IPS-15b (cell line): ENCODE data around the gene CATSPERD.
A peak's percentile ranks its signal among the peaks of the same experiment; 100 is the strongest.

Source experiments
- H3K27me3 ChIP-seq: one replicate; pipeline ENCODE4 v1.6.1; 2013; ENCODE audit warnings: low read length; ENCODE audit not compliant: control insufficient read depth, insufficient read depth
- H3K36me3 ChIP-seq: one replicate; pipeline ENCODE4 v1.6.1; 2013; ENCODE audit warnings: low read length; ENCODE audit not compliant: control insufficient read depth, insufficient read depth
- H3K4me1 ChIP-seq: one replicate; pipeline ENCODE4 v1.6.1; 2013; ENCODE audit warnings: mild to moderate bottlenecking, low read length; ENCODE audit not compliant: control insufficient read depth, insufficient read depth
- H3K4me3 ChIP-seq: one replicate; pipeline ENCODE4 v1.5.1; 2013; ENCODE audit warnings: low read depth, low read length
- H3K9ac ChIP-seq: one replicate; pipeline ENCODE4 v1.6.1; 2013; ENCODE audit warnings: low read depth, mild to moderate bottlenecking, low read length
- H3K9me3 ChIP-seq: one replicate; pipeline ENCODE4 v1.6.1; 2013; ENCODE audit warnings: mild to moderate bottlenecking, low read length; ENCODE audit not compliant: control insufficient read depth, insufficient read depth

CATSPERD gene

DNA sequence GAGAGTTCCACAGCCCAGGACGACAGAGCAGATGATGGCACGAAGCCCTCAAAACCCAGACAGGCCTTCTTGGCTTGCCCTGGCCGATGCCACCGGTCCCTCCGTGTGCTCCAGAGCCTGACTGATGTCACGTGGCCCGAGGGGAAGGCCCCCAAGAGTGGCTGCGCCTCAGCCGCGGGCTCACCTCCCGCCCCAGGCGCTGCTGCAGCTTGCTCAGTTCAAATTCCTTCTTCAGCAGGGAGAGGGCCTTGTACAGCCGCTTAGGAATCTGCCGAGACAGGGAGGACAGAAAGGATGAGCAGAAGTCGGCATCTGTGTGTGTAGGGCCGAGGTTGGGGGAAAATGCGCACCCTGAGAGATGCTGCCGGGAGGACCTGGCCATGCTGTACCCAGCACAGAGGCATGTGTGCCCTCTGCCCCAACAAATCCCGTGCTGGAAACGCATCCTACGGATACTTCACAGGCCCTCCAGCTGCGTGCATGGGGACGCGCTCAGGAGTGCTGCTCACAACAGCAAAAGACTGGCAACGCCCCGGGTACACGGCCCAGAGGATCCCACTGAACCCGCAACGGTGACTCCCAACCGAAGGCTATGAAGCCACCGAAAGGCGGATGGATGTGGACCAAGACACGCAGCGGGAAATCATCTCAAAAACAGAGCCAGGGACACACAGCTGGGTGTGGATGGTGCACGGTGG lies 13.4 kb upstream of the CATSPERD start:
- Histone ChIP-seq H3K9ac (no peak overlapping the region), H3K4me3 (no peak overlapping the region), H3K4me1 (no peaks in the 10 kb centered on the region), H3K27me3 (no peaks in the 10 kb centered on the region), H3K36me3 (peaks cover 67% of the 10 kb centered on the region), H3K9me3 (no peaks in the 10 kb centered on the region)

DNA sequence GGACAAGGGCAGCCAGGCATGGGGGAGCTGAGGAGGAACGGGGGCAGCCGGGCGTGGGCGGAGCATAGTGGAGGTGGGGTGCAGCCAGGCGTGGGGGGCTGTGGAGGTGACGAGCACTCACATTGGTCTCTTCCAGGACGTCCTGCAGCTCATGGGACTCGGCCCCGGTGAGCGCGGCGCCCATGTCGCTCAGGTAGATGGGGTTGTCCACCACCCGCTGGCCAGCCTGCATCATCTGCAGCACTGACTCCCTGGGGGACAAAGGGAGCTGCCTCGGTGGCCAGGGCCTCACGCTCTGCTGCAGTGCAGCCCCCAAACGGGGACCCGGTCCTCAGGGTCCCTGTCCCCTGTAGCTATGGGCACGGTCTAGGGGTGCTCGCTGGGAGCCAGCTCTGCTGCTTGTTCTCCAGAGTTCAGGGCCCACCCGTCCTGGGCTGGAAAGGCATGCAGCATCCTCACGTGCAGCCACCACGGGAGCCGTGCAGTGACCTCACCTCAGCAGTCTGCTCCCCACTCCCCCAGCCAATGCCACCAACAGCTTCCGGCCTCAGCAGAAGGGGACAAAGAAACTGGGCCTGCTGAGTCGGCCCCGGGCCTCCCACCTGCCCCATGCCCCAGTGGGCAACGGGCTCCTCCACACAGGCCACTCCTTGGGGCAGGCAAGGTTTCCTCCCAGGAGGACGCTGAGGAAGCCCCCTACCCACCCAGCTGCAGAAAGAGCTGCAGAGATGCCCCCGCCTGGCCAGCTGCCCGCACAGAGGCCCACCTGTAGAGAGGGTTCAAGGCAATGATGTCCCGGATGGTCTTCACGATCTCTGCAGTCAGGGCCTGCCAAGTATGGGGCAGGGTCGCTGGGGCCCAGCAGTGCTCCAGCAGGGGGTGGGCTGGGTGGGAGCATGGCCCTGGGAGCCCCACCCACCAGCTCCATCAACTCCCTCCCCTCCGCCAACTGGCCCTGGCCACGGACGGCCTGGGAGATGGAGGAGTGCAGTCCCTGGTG lies 12.6 kb upstream of the CATSPERD start:
- no peaks in the 10 kb centered on the region for H3K27me3 ChIP-seq
- H3K4me3 ChIP-seq = no peak overlapping the region
- no peaks in the 10 kb centered on the region for H3K4me1 ChIP-seq
- no peak overlapping the region for H3K9ac ChIP-seq
- peaks cover 75% of the 10 kb centered on the region for H3K36me3 ChIP-seq
- no peaks in the 10 kb centered on the region for H3K9me3 ChIP-seq

DNA sequence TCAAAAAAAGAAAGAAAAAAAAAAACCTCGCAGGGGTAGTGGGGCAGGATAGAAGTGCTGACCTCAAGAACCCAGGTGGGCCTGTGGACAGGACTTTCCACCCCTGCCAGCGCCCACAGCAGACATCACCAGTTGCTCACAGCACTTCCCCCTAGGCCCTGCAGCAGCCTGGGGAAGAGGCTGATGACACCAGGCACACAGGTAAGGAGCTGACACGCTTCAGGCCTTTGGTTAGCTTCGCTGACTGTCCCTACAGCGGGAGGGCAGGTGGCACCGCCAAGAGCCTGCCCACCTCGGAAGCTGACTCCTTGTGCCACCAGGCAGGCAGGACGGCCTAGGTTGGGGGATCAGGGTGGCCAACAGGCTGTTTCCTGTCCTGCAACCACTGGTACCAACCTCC lies 9.4 kb upstream of the CATSPERD start:
- Histone ChIP-seq H3K4me1 (no peaks in the 10 kb centered on the region), H3K9me3 (no peaks in the 10 kb centered on the region), H3K9ac (no peak overlapping the region), H3K4me3 (no peak overlapping the region), H3K27me3 (no peaks in the 10 kb centered on the region), H3K36me3 (peaks cover 60% of the 10 kb centered on the region)

DNA sequence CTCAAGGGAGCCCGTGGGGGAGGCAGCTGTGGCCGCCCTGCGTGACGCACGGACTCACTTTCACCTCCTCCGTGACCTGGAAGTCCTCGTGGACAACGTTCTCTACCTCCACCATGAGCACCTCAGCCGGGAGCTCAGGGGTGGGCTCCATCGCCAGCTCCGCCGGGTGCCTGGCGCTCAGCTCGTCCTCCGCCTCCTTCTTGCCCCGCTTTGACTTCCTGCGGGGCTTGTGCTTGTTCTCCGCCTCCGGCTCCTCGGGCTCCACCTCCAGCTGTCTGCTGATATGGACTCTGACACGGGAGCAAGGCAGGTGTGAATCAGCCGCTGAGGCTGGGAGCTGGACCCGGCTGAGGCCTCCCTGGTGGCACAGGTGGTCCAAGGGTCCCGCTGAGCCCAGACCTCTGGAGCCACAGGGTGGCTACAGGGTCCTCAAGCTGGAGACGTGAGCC lies 8.7 kb upstream of the CATSPERD start:
- peaks cover 55% of the 10 kb centered on the region for H3K36me3 ChIP-seq
- no peaks in the 10 kb centered on the region for H3K27me3 ChIP-seq
- H3K9ac ChIP-seq = no peak overlapping the region
- no peaks in the 10 kb centered on the region for H3K9me3 ChIP-seq
- no peak overlapping the region for H3K4me3 ChIP-seq
- H3K4me1 ChIP-seq = peaks cover 2% of the 10 kb centered on the region

DNA sequence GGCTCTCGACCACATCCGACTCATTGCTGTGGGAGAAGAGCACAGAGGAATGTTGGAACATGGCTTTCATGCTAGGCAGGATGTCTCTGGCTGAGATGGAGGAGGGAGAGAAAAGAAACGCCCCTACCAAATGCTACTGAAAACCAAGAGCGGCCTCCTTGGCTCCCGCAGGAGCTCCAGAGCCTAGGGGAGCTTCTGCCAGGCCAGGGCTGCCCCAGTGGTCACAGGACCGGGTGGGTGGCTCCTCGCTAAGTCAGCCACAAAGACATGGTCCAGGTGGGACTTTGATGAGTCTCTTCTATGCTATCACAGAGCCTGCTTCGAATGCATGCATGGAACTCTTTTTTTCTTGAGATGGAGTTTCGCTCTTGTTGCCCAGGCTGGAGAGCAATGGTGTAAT lies 7.2 kb upstream of the CATSPERD start:
- H3K9ac ChIP-seq = no peak overlapping the region
- no peak overlapping the region for H3K4me3 ChIP-seq
- no peaks in the 10 kb centered on the region for H3K9me3 ChIP-seq
- no peaks in the 10 kb centered on the region for H3K27me3 ChIP-seq
- H3K4me1 ChIP-seq = peaks cover 2% of the 10 kb centered on the region
- peaks cover 40% of the 10 kb centered on the region for H3K36me3 ChIP-seq

DNA sequence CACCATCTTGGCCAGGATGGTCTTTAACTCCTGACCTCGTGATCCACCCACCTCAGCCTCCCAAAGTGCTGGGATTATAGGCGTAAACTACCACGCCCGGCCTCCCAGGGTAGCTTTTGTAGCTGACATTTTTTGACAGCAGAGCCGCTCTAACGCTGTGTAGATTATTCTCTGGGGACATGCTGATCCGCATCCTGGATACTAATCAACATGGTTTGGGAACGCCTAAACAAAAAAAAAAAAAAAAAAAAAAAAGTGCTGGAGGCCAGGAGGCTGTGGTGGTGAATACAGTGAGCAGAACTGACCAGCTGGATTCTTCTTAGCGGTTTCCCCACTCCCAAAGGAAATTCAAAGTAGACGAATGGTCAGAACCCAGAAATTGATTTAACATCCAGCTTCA lies 5.6 kb upstream of the CATSPERD start:
- Histone ChIP-seq H3K9ac (no peak overlapping the region), H3K4me3 (no peak overlapping the region), H3K36me3 (peaks cover 40% of the 10 kb centered on the region), H3K27me3 (no peaks in the 10 kb centered on the region), H3K9me3 (no peaks in the 10 kb centered on the region), H3K4me1 (peaks cover 7% of the 10 kb centered on the region)

DNA sequence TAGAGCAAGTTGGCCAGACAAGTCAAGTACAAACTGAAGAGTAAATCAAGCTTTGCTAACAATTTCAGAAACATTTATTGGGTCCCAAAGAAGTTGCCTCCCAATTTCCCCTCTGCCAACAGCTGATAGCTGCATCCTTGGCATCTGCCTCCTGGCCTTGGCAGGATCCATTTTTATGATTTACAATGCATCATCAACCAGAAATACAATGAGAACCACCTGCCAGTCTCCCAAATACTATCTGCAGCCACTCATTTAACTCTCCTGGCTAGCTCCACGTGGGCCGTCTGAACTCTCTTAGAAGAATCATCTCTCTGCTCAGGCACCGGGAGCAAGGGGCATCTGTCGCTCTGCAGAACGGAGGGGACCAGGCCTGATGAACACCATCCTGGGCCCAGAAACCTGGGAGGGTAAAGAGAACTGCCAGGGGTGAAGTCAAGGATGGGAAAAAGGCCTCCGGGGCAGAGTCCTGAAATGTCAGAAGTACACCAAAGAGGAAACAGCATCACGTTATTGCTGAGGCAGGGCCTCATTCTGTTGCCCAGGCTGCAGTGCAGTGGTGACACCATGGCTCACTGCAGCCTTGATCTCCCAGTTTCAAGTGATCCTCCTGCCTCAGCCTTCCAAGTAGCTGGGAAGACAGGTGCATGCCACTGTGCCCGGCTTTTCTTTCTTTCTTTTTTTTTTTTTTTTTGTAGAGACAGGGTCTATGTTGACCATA lies 3.1 kb upstream of the CATSPERD start:
- Histone ChIP-seq H3K4me1 (peaks cover 7% of the 10 kb centered on the region), H3K27me3 (no peaks in the 10 kb centered on the region), H3K9ac (no peak overlapping the region), H3K4me3 (no peak overlapping the region), H3K36me3 (peaks cover 21% of the 10 kb centered on the region), H3K9me3 (no peaks in the 10 kb centered on the region)

DNA sequence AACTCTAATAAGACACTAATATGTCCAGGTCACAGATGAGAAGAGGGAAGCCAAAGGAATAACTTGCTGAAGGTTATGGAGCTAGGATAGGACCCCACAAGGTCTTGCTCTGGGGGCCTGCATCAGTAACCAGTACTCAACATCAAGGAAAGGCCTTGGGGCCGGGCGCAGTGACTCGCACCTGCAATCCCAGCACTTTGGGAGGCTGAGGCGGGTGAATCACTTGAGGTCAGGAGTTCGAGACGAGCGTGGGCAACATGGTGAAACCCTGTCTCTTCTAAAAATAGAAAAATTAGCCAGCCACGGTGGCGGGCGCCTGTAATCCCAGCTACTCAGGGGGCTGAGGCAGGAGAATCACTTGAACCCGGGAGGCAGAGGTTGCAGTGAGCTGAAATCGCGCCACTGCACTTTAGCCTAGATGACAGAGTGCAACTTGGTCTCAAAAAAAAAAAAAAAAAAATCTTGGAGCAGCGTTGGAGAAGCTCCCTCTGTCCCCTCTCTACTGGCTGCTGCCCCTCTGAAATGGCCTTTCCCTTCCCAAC lies 2.3 kb upstream of the CATSPERD start:
- Histone ChIP-seq H3K9ac (peak overlapping the region; percentile 99), H3K27me3 (no peaks in the 10 kb centered on the region), H3K4me1 (peaks cover 7% of the 10 kb centered on the region), H3K36me3 (peaks cover 13% of the 10 kb centered on the region), H3K9me3 (no peaks in the 10 kb centered on the region), H3K4me3 (peak overlapping the region; percentile 97)

DNA sequence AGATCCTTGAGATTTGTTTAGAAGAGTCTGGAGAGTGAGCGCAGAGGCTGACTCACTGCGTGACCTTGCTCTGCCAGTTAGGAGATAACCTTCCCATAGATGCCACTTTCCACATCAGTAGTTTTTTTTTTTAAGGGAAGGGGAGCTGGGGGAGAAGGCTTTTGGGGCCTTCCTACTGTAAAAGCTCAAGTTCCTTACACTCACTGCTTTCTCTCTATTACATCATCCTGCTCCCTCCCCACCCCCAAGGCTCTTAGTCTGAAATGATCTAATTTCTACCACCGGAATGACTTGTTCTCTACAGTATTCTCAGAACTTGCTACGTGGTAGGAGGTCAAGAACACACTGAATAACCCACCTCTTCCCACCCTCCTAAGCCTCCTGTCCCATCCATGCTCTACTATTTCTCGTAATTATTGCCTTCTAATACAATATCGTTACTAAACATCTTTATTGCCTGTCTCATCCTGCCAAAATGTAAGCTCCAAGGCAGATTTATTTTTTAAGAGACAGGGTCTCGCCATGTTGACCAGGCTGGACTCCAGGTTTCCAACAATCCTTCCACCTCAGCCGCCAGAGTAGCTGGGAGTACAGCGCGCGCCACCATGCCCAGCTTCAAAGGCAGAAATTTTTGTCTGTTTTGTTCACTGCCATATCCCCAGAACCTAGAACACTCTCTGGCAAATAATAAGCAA lies 1.7 kb upstream of the CATSPERD start:
- Histone ChIP-seq H3K36me3 (peaks cover 8% of the 10 kb centered on the region), H3K4me1 (peaks cover 7% of the 10 kb centered on the region), H3K4me3 (peak overlapping the region; percentile 97), H3K9me3 (no peaks in the 10 kb centered on the region), H3K27me3 (no peaks in the 10 kb centered on the region), H3K9ac (peak overlapping the region; percentile 99)

DNA sequence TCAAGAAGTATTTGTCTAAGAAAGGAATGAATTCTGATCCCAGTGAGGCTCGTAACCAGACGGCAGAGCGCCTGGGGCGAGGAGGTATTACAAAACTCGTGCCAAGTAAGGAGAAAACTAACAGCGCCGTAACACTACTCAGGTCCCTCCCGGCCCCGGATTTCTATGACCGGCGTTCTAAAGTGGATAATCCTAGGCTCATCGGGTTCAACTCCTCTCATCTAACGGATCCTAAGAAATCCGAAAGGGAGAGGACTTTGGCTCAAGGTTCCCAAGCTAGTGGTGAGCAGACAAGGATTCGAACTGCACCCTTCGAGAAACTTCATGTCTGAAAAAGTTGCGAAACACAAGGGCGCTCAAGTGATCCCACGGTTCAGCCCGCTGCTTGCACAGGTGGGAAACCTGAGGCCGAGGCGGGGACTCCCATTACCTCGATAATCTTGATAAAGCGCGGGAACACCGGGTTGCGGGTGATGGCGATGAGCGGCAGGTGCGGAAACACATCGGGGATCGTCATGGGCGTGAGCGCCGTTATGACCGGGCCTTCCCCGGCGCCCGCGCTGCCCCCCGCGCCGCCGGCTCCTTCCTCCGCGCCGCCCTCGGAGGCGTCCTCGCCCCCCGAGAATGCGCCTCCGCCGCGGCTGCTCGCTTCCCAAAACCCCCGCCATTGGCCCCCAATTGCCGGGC lies 1.0 kb upstream of the CATSPERD start:
- no peaks in the 10 kb centered on the region for H3K27me3 ChIP-seq

More for the DNA sequence above, 1.0 kb upstream of the CATSPERD start:
- peak overlapping the region; percentile 97 for H3K4me3 ChIP-seq
- H3K4me1 ChIP-seq = peaks cover 7% of the 10 kb centered on the region
- H3K9ac ChIP-seq = peak overlapping the region; percentile 99
- peaks cover 4% of the 10 kb centered on the region for H3K36me3 ChIP-seq
- no peaks in the 10 kb centered on the region for H3K9me3 ChIP-seq
